ENCODE data around the gene CAP2.

DNA sequence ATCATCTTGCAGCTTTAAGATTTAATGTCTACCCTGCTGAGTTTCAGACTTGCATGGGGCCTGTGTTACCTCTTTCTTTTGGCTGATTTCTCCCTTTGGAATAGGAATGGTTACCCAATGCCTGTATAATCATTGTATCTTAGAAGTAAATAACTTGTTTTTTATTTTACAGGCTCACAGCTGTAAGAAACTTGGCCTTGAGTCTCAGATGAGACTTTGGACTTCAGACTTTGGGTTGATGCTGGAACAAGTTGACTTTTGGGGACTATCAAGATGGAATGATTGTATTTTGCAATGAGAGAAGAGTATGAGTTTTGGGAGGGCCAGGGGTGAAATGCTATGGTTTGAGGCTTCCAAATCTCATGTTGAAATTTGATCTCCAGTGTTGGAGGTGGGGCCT is 34.9 kb upstream of the CAP2 start:
- TF ChIP-seq EP300 (IDR thresholded peaks at IDR 0.05; ENCODE audit: borderline replicate concordance) (no peak), TEAD4 (IDR thresholded peaks at IDR 0.05) (no peak)
- TF ChIP-seq, protein P1, sequence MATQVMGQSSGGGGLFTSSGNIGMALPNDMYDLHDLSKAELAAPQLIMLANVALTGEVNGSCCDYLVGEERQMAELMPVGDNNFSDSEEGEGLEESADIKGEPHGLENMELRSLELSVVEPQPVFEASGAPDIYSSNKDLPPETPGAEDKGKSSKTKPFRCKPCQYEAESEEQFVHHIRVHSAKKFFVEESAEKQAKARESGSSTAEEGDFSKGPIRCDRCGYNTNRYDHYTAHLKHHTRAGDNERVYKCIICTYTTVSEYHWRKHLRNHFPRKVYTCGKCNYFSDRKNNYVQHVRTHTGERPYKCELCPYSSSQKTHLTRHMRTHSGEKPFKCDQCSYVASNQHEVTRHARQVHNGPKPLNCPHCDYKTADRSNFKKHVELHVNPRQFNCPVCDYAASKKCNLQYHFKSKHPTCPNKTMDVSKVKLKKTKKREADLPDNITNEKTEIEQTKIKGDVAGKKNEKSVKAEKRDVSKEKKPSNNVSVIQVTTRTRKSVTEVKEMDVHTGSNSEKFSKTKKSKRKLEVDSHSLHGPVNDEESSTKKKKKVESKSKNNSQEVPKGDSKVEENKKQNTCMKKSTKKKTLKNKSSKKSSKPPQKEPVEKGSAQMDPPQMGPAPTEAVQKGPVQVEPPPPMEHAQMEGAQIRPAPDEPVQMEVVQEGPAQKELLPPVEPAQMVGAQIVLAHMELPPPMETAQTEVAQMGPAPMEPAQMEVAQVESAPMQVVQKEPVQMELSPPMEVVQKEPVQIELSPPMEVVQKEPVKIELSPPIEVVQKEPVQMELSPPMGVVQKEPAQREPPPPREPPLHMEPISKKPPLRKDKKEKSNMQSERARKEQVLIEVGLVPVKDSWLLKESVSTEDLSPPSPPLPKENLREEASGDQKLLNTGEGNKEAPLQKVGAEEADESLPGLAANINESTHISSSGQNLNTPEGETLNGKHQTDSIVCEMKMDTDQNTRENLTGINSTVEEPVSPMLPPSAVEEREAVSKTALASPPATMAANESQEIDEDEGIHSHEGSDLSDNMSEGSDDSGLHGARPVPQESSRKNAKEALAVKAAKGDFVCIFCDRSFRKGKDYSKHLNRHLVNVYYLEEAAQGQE (IDR thresholded peaks at IDR 0.05; ENCODE audit: low read depth), result no peak
